T-helper 1 cell treated with Interleukin-12 subunit alpha and Interleukin-12 subunit beta and Interleukin-4 antibody, amounts not matched to agents 30 μg/mL and 1 μg/mL, for 36 hours (primary cell): ENCODE results near the gene LIMS1.

Experiments
- H3K27ac Mint-ChIP-seq: one replicate; pipeline ENCODE4 v1.8.0; 2021; ENCODE audit warnings: mild to moderate bottlenecking, mixed read lengths
- H3K27me3 Mint-ChIP-seq: one replicate; pipeline ENCODE4 v1.8.0; 2021; ENCODE audit warnings: low read depth, mixed read lengths
- H3K36me3 Mint-ChIP-seq: one replicate; pipeline ENCODE4 v1.8.0; 2021; ENCODE audit warnings: low read depth, mixed read lengths
- H3K4me1 Mint-ChIP-seq: one replicate; pipeline ENCODE4 v1.8.0; 2021; ENCODE audit warnings: low read depth, mixed read lengths
- H3K4me3 Mint-ChIP-seq: one replicate; pipeline ENCODE4 v1.8.0; 2021; ENCODE audit warnings: mild to moderate bottlenecking, moderate library complexity, mixed read lengths
- H3K9me3 Mint-ChIP-seq: one replicate; pipeline ENCODE4 v1.8.0; 2021; ENCODE audit warnings: mixed read lengths

The LIMS1 gene

DNA sequence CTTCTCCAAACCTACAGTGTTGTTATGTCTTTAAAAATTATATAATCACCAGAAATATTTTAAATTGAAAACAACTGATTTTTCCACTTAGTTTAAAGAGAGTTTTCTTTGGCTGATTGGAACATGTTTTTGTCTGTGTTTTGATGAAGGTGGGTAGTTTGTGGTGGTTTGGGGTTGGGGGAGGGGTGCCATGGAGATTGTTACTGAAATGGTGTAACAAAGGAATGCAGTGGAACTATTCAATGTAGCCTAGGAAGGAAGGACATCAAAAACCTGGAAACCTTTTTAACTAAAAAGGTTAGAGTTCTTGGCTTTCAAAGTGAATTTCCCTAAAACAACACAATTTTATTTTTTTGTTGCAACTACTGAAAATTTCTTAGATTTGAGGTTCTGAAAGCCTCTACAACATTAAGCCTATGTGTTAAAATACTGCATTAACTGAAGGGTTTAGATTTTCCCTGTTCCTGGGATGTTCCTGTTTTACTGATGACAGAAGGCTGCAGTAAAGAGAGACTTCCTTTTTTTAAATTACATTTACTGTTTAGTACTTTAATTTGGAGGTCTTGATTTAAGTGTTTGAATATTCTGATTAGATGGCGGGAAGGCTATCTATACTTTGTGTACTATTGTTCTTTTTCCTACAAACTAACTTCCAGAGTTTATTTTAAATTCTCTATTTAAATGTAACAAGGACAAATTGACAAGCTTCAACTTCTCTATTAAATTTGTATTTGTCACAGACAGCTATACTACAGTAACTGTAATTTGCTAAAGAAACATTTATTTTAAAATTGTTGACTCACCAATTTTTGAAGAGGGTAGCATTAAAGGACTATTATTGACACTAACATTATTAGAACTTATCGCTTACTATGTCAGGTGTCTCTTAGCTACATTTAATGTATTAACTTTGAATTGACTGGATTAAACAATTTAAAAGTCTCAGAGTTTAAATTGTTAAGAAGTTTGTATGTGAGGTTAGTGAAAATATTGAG lies 87.7 kb downstream of the LIMS1 start:
- Mint-ChIP-seq H3K4me1 (peaks cover 65% of the 10 kb centered on the region), H3K36me3 (peaks cover 8% of the 10 kb centered on the region), H3K27me3 (no peaks in the 10 kb centered on the region), H3K4me3 (peak overlapping the region; percentile 95), H3K27ac (peak overlapping the region; percentile 94), H3K9me3 (no peaks in the 10 kb centered on the region)

- peak overlapping the region; percentile 66 for H3K27ac Mint-ChIP-seq
- no peaks in the 10 kb centered on the region for H3K9me3 Mint-ChIP-seq
- peak overlapping the region; percentile 78 for H3K4me3 Mint-ChIP-seq
- H3K36me3 Mint-ChIP-seq, result peaks cover 12% of the 10 kb centered on the region
- H3K27me3 Mint-ChIP-seq, result no peaks in the 10 kb centered on the region
- H3K4me1 Mint-ChIP-seq, result peaks cover 63% of the 10 kb centered on the region
Observed at GRCh38 chr2:108623616-108624015, 89.3 kb downstream of the LIMS1 start.

DNA sequence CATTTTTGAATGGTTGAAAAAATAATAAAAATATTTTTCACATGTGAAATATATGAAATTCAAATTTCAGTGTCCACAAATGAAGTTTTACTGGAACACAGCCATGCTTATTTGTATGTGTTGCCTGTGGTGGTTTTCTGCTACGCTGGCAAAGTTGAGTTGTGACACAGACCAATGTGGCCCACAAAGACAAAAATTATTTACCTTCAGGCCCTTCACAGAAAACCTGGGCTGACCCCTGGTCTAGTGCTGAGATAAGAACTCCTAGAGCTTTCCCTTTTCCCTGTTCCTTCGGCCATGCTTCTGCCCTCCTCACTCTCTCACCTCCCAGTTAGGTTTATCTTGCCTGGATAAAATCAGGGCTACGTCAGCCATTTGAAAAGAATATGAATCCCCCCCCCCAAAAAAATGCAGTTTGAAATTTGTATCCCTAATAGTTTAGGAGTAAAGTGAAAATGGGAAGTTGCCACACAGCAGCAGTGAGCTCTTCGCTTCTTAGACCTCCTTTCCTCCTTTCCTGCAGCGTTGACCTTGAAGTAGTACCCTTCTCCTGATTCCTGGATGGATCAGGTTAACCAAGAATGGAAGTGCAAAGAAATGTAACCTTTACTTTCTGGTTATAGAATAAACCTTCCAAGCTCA lies 91.0 kb downstream of the LIMS1 start:
- peak overlapping the region; percentile 36 for H3K4me3 Mint-ChIP-seq
- H3K9me3 Mint-ChIP-seq, result no peaks in the 10 kb centered on the region
- H3K27ac Mint-ChIP-seq, result peak overlapping the region; percentile 53
- peaks cover 17% of the 10 kb centered on the region for H3K36me3 Mint-ChIP-seq
- peaks cover 63% of the 10 kb centered on the region for H3K4me1 Mint-ChIP-seq
- no peaks in the 10 kb centered on the region for H3K27me3 Mint-ChIP-seq

DNA sequence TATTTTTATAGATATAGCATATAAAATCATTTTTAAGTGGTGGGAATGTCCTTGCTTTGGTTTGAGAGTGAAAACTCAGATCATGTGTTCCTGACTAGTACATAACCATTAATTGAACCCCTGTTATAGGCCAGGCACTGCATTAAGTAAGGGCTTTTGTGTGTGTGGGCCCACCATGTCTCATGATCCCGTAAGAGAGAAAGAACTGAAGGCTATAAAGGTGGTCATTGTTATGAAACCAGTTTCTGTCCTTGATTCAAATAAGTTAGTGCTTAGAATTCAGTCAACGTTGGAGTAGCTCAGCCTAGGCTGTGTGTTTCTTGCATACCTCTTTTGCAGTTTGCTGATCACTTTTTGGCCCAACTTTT lies 91.5 kb downstream of the LIMS1 start:
- Mint-ChIP-seq H3K27ac (peak overlapping the region; percentile 39), H3K4me3 (peak overlapping the region; percentile 36), H3K36me3 (peaks cover 18% of the 10 kb centered on the region), H3K27me3 (no peaks in the 10 kb centered on the region), H3K9me3 (no peaks in the 10 kb centered on the region), H3K4me1 (peaks cover 63% of the 10 kb centered on the region)

DNA sequence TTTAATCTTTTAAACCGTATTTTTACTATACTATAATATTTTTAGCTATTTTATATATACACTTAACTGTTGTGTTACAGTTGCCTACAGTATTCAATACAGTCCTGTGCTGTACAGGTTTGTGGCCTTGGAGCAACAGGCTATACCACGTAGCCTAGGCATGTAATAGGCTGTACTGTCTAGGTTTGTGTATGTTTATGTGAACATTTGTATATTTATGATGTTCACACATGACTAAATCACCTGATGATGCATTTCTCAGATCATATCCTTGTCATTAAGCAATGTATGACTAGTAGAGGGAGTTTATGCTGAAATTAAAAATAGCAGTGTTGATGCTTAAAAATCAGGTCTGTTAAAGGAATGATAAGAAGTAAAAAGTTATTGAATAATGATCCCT lies 92.7 kb downstream of the LIMS1 start:
- Mint-ChIP-seq H3K27me3 (no peaks in the 10 kb centered on the region), H3K4me1 (peaks cover 66% of the 10 kb centered on the region), H3K36me3 (peaks cover 17% of the 10 kb centered on the region), H3K27ac (no peak overlapping the region), H3K4me3 (no peak overlapping the region), H3K9me3 (no peaks in the 10 kb centered on the region)

- Mint-ChIP-seq H3K4me1 (peaks cover 71% of the 10 kb centered on the region), H3K36me3 (peaks cover 17% of the 10 kb centered on the region), H3K27ac (peak overlapping the region; percentile 18), H3K4me3 (peak overlapping the region; percentile 27), H3K9me3 (no peaks in the 10 kb centered on the region), H3K27me3 (no peaks in the 10 kb centered on the region)
Observed at GRCh38 chr2:108627911-108628567, 93.8 kb downstream of the LIMS1 start.

GRCh38 chr2:108628936-108629335 lies 94.7 kb downstream of the LIMS1 start:
- Mint-ChIP-seq H3K9me3 (no peaks in the 10 kb centered on the region), H3K27ac (peak overlapping the region; percentile 36), H3K4me1 (peaks cover 70% of the 10 kb centered on the region), H3K36me3 (peaks cover 15% of the 10 kb centered on the region), H3K4me3 (no peak overlapping the region), H3K27me3 (no peaks in the 10 kb centered on the region)

DNA sequence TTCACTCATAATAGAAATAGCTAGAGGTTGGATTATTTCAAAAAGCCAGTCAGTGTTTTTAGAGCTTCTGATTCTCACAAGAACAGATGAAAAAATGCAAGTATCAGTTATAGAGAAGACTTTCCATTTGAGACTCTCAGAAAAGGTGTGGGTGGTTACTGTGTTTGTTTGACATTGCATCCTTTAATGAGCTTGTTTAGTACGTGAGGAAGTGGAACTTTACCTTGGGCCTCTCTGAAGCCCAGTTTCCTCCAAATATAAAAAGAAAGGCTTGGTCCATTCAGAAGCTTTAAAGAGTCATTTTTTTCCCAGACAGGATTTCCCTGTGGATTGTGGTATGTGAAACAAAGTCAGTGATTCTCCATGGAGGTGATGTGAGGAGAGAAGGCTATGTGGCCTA lies 95.1 kb downstream of the LIMS1 start:
- Mint-ChIP-seq H3K9me3 (no peaks in the 10 kb centered on the region), H3K4me3 (peak overlapping the region; percentile 30), H3K36me3 (peaks cover 15% of the 10 kb centered on the region), H3K27ac (peak overlapping the region; percentile 36), H3K4me1 (peaks cover 70% of the 10 kb centered on the region), H3K27me3 (no peaks in the 10 kb centered on the region)

DNA sequence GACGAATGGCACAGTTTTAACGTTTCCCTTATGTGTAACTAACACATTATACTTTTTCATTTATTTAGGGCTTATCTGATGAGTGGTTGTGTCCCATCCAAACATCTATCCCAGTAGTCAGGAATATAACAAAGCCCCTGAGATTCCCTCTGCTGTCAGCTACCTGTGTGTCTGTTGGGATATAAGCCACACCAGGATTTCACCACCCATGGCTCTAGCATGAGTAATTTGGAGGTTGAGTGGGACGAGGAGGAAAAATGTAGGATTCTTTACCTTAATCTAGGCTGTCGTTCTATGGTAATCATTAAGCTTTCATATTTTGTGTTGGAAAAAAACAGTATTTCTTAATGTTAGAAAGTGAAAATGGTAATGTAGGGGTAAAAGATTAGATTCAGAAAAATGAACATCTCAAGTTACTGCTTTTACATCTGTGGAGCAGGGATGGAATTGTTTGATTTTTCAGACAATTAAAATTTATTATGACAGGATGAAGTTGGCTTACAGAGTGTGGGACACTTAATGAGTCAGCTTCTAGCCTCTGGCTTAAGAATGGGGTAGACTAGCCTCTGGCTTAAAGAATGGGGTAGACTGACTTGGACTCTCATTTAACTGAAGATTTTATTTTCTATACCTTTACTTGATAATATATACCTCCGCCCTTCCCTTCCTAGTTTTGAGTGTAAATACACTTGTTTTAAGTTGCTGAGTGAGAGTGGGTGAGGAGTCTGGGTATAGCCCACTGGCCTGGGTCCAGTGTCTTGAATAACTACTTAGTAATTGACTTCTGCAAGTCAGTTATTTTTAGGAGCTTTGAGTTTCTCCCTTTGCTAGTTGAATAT lies 96.5 kb downstream of the LIMS1 start:
- no peak overlapping the region for H3K4me3 Mint-ChIP-seq
- no peaks in the 10 kb centered on the region for H3K27me3 Mint-ChIP-seq
- H3K9me3 Mint-ChIP-seq, result no peaks in the 10 kb centered on the region
- H3K36me3 Mint-ChIP-seq, result peaks cover 12% of the 10 kb centered on the region
- H3K4me1 Mint-ChIP-seq, result peaks cover 68% of the 10 kb centered on the region
- peak overlapping the region; percentile 42 for H3K27ac Mint-ChIP-seq

DNA sequence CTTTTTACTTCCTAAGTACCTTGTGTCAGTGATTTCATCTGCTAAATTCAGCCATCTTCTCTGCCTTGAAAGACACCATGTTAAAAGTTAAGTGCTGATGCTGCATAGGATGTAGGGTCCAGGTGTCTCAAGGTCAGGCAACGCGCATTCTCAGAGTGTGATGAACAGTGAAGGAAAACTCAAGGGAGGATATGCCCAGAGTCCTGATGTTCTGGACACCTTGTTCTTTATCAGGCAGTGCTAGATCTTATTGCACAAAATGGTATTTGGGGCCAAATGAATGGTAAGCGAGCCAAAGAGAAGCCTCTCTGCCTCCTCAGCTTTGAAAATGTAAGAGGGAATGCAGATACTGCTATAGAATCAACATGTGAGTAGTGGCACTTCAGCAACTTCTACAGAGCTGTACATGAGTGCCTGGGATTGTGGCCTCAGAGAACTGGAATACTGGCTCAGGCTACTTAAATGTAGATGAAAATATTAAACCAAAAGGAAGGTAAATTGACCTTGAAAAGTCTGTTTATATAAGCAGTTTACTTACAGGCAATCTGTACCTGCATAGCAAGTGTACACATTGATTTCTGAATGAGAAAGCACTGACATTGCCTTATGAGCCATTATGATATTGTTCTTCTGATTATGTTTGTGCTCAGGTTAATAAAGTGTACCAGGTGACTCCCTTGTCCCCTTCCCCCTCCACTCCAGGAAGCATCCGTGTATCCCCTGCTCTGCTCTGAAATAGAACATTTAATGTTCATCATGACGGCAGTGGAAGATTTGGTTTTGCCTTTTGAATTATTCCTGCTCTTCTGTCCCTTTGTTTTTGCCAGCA lies 98.3 kb downstream of the LIMS1 start:
- Mint-ChIP-seq H3K4me3 (no peak overlapping the region), H3K36me3 (peaks cover 15% of the 10 kb centered on the region), H3K4me1 (peaks cover 65% of the 10 kb centered on the region), H3K27ac (no peak overlapping the region), H3K9me3 (no peaks in the 10 kb centered on the region), H3K27me3 (no peaks in the 10 kb centered on the region)

- H3K9me3 Mint-ChIP-seq, result no peaks in the 10 kb centered on the region
- H3K36me3 Mint-ChIP-seq, result peaks cover 11% of the 10 kb centered on the region
- H3K4me3 Mint-ChIP-seq, result no peak overlapping the region
- no peak overlapping the region for H3K27ac Mint-ChIP-seq
- no peaks in the 10 kb centered on the region for H3K27me3 Mint-ChIP-seq
- H3K4me1 Mint-ChIP-seq, result peaks cover 59% of the 10 kb centered on the region
Observed at GRCh38 chr2:108633409-108633808, 99.1 kb downstream of the LIMS1 start.

GRCh38 chr2:108634011-108634410 lies 99.7 kb downstream of the LIMS1 start:
- no peaks in the 10 kb centered on the region for H3K27me3 Mint-ChIP-seq
- peaks cover 11% of the 10 kb centered on the region for H3K36me3 Mint-ChIP-seq
- peak overlapping the region; percentile 45 for H3K27ac Mint-ChIP-seq
- H3K4me1 Mint-ChIP-seq, result peaks cover 57% of the 10 kb centered on the region
- H3K9me3 Mint-ChIP-seq, result no peaks in the 10 kb centered on the region
- no peak overlapping the region for H3K4me3 Mint-ChIP-seq

GRCh38 chr2:108634576-108635160 lies 100.4 kb downstream of the LIMS1 start:
- no peak overlapping the region for H3K4me3 Mint-ChIP-seq
- H3K9me3 Mint-ChIP-seq, result no peaks in the 10 kb centered on the region
- H3K27ac Mint-ChIP-seq, result no peak overlapping the region
- H3K4me1 Mint-ChIP-seq, result peaks cover 54% of the 10 kb centered on the region
- H3K36me3 Mint-ChIP-seq, result peaks cover 9% of the 10 kb centered on the region
- H3K27me3 Mint-ChIP-seq, result no peaks in the 10 kb centered on the region
